GM12872 (cell line): ENCODE data around the gene KLHDC3.

Source experiments
- CTCF ChIP-seq: IDR thresholded peaks from 3 replicates; pipeline ENCODE4 v1.5.1; 2011; ENCODE audit warnings: low read depth, mild to moderate bottlenecking, low read length, moderate library complexity; ENCODE audit not compliant: insufficient read depth

Gene KLHDC3

DNA sequence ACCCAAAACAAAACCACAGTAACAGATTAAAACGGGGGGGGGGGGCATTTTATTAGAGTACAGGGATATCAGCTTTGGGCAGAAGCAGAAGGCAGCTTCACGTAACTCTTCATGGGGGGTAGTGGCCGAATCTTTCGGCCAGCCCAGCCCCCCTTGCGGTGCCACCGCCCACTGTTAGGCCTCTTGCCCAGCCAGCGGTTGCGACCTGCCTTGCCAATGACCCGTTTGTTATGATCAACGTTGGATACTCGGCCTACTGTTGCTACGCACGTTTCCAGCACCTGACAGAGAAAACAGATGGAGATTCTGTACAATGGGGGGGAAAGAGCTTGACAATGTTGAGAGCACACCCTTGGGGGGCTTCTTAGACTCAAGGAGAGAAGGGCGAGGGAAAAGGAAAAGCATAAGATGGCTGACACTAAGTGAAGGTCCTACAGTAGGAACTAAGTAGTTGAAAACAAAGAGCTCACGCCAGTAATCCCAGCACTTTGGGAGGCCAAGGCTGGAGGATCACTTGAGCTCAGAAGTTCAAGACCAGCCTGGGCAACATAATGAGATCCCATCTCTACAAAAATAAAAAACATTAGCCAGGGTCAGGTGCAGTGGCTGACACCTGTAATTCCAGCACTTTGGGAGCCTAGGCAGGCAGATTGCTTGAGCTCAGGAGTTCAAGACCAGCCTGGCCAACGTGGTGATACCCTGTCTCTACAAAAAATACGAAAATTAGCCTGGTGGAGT, 40.3 kb downstream of the KLHDC3 start:
- TF ChIP-seq CTCF: no peak

DNA sequence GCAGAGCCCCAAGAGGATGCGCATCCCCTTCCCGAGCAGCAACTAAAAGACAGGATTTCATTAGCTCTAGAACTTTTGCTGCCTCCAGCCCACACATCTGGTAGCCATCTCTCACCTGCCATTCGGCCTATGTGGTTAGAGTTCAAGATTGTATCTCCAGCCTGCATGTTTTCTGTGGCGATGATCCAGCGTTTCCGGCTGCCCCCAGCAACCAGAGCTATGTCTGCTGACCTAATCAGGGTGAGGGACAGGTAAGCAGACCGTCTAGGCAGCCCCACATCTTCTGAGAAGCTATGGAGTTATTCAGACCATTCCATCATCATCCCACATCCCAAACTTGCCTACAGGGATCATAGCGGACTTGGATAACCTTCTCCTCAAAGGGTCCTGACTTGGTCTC, 41.9 kb downstream of the KLHDC3 start:
- TF ChIP-seq CTCF: no peak

DNA sequence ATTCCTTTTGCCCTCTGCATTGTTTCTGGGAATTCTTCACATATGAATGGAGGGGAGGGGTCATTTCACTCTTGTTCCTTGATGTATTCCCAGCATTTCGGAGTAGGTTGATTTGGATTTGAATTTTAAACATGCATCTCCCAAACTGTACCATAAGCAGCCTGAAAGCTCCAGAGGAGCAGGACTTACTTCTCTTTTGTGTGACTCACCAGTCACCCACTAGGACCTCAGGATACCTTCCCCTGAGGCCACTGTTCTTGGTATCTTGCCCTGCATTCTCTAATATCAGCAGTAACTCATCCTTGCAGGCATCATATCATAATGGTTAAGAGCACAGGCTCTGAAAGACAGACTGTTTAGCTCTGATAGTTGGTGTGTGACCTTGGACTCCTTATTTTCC, 44.5 kb downstream of the KLHDC3 start:
- no peak for TF ChIP-seq CTCF

GRCh38 chr6:43059168-43060033, 45.4 kb downstream of the KLHDC3 start, which contains the start of the genes KLC4 and MRPL2:
TSS of gene KLC4 (plus strand) at chr6:43059631. CDS start at chr6:43061336, 1,705 bp downstream.
TSS of gene MRPL2 (minus strand) at chr6:43059434. CDS start at chr6:43059381, 53 bp downstream.
- TF ChIP-seq CTCF: no peak

- TF ChIP-seq CTCF: no peak
These were observed 46.1 kb downstream of the KLHDC3 start for GRCh38 chr6:43060034-43060754.

DNA sequence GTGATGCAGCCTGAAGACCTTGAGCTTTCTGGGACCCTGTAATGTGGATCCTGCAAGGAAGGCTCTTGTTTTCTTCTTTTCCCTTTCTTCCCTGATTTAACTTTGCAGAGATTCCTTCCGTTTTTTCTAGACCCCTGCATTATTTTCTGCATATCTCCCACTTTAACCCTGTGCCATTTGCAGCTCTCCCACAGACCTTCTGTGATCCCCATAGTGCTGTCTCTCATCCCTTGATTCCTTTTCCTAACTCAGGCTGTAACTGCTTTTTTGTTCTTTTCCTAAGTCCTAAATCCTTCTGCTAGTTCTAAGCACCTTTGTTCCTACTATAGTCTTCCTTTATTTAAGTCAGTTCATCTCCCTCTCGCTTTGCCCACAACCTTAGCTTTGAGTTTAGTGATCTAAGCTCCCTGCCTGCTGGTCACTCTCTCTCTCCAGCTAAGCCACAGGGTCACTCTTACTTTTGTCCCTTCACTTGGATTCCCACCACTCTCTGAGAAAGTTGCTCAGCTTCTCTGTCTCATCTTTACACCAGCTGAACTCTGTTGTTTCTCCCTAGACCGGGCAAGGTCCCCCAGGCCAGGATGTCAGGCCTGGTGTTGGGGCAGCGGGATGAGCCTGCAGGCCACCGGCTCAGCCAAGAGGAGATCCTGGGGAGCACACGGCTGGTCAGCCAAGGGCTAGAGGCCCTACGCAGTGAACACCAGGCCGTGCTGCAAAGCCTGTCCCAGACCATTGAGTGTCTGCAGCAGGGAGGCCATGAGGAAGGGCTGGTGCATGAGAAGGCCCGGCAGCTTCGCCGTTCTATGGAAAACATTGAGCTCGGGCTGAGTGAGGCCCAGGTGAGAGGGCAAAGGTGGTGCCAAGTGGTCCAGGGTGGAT, 46.9 kb downstream of the KLHDC3 start:
- no peak for TF ChIP-seq CTCF
